Lower leg skin (tissue), 3 donors: Measurements from ENCODE around the gene DOK1.

ENCODE experiments used
- CTCF ChIP-seq, 3 donors: fragments of 450-650 bp; IDR thresholded peaks; one replicate each; pipeline ENCODE4 v1.5.1; 2016; ENCODE audit warnings: antibody characterized with exemption in 3 of 3, mild to moderate bottlenecking in 3 of 3, moderate library complexity in 2 of 3
- POLR2A ChIP-seq, 2 donors: fragments of 450-650 bp; IDR thresholded peaks; one replicate each; pipeline ENCODE4 v1.6.1; 2016 to 2017; ENCODE audit warnings: antibody characterized with exemption in 2 of 2, mild to moderate bottlenecking in 1 of 2, moderate library complexity in 1 of 2

- no peak for TF ChIP-seq CTCF (IDR thresholded peaks at IDR 0.05)
- TF ChIP-seq POLR2A (IDR thresholded peaks at IDR 0.05): no peak
Measured at GRCh38 chr2:74572178-74572925, 17.8 kb downstream of the DOK1 start.
